ENCODE measurements around the gene CCDC9. TPM values are rescaled to one million over a fixed set of nuclear protein-coding genes. Genes with fewer than 3 reads are reported as not detected.

The CCDC9 gene
- total and polyA plus RNA-seq, 2 of the 13 experiments (the other 11 are each of a cell fraction or from before 2014, with no cell fraction given): 2.9 to 6.3 TPM

GRCh38 chr19:47227352-47228167 lies 28.8 kb upstream of the CCDC9 start (continued):
- TF ChIP-seq ZNF407 (CRISPR knock-in tag; IDR thresholded peaks at IDR 0.05; ENCODE audit: not compliant biosample characterization): no peak
- TF ChIP-seq ZNF20 (CRISPR knock-in tag; IDR thresholded peaks at IDR 0.05): no peak
- 0 out of 2 replicates have a peak, but pooled peaks have one; percentile 62 for TF ChIP-seq IRF1 (CRISPR knock-in tag; IDR thresholded peaks at IDR 0.05; ENCODE audit: low read depth)
- TF ChIP-seq ZBTB38 (CRISPR knock-in tag; IDR thresholded peaks at IDR 0.05): no peak
- TF ChIP-seq TBX2 (CRISPR knock-in tag; IDR thresholded peaks at IDR 0.05; ENCODE audit: borderline replicate concordance): peak; percentile 20
- no peak for TF ChIP-seq MXD4 (CRISPR knock-in tag; IDR thresholded peaks at IDR 0.05)
- TF ChIP-seq CBFB (CRISPR knock-in tag; IDR thresholded peaks at IDR 0.05): peak; percentile 60; the same call in 1 of the 2 replicates
- no peak; the same call in 1 of the 2 replicates for TF ChIP-seq AHR (CRISPR knock-in tag; IDR thresholded peaks at IDR 0.05)
- peak; percentile 30 for TF ChIP-seq MAX (IDR thresholded peaks at IDR 0.05)
- no peak for TF ChIP-seq KDM6A (CRISPR knock-in tag; IDR thresholded peaks at IDR 0.05; ENCODE audit: low read depth)
- no peak for TF ChIP-seq NONO (IDR thresholded peaks at IDR 0.05)
- TF ChIP-seq NONO (CRISPR knock-in tag; conservative IDR thresholded peaks at IDR 0.05): no peak; the same call in 1 of the 2 replicates
- no peak for TF ChIP-seq ZSCAN25 (CRISPR knock-in tag; IDR thresholded peaks at IDR 0.05)
- peak; percentile 8 for TF ChIP-seq HNRNPK (IDR thresholded peaks at IDR 0.05; ENCODE audit: low read depth, low read length, poor library complexity, severe bottlenecking)
- peak; percentile 63; the same call in 1 of the 2 replicates for TF ChIP-seq ZNF605 (CRISPR knock-in tag; IDR thresholded peaks at IDR 0.05)
- TF ChIP-seq MED1 (CRISPR knock-in tag; IDR thresholded peaks at IDR 0.05): peak; percentile 52; the same call in 1 of the 2 replicates
- peak; percentile 6; the same call in 1 of the 2 replicates for TF ChIP-seq GABPA (IDR thresholded peaks at IDR 0.05; ENCODE audit: low read depth, low read length)
- peak; percentile 35 for TF ChIP-seq GABPA (CRISPR knock-in tag; IDR thresholded peaks at IDR 0.05; ENCODE audit: low read depth)
- peak; percentile 52; the same call in 1 of the 2 replicates for TF ChIP-seq ZNF317 (CRISPR knock-in tag; IDR thresholded peaks at IDR 0.05)
- peak; percentile 52; the same call in 1 of the 2 replicates for TF ChIP-seq KDM5A (IDR thresholded peaks at IDR 0.05; ENCODE audit: borderline replicate concordance, low read length)
- no peak for TF ChIP-seq ZNF260 (CRISPR knock-in tag; IDR thresholded peaks at IDR 0.05; ENCODE audit: borderline replicate concordance, low read depth)
